ENCODE data around the gene ROGDI. TPM values are rescaled to one million over a fixed set of nuclear protein-coding genes. Genes with fewer than 3 reads are reported as not detected.

ROGDI gene
- total and polyA plus RNA-seq, 2 of the 13 experiments (the other 11 are each of a cell fraction or from before 2014, with no cell fraction given): 19.2 to 42.1 TPM

DNA sequence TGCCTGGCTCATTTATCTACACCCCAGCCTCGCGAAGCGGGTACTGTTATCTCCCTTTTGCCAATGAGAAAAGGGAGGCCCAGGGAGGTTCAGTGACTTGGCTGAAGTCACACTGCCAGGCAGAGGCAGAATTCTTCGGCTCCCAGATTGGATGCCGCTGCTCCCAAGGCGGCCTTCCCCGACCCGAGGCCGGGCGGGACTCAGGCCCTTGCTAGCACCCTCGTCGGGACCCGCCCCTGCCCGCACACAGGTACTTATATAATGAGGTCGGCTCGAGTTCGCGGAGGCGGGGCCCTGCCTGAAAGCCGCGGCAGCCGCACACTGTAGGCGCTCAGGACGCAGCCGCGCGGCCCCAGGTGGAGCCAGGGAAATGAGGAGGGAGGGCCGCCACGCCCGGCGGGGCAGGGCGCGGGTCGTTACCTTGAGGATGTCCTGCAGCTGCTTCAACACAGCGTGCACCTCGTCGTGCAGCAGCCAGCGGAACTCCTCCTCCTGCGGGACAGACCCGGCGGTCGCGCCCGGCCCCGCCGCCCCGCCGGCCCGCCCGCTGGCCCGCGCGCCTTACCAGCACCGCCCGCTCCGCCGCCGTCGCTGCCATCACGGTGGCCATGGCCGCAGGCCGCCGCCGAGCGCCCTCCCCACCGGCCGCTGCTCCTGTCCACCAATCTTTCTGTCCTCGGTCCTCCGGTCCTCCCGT lies at the start of gene ROGDI (continued):
- TF ChIP-seq, protein P1, sequence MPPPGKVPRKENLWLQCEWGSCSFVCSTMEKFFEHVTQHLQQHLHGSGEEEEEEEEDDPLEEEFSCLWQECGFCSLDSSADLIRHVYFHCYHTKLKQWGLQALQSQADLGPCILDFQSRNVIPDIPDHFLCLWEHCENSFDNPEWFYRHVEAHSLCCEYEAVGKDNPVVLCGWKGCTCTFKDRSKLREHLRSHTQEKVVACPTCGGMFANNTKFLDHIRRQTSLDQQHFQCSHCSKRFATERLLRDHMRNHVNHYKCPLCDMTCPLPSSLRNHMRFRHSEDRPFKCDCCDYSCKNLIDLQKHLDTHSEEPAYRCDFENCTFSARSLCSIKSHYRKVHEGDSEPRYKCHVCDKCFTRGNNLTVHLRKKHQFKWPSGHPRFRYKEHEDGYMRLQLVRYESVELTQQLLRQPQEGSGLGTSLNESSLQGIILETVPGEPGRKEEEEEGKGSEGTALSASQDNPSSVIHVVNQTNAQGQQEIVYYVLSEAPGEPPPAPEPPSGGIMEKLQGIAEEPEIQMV (CRISPR knock-in tag; IDR thresholded peaks at IDR 0.05; ENCODE audit: low read depth): no peak
- TF ChIP-seq ELF1 (CRISPR knock-in tag; IDR thresholded peaks at IDR 0.05) (no peak), ARID2 (CRISPR knock-in tag; IDR thresholded peaks at IDR 0.05; ENCODE audit: borderline replicate concordance) (no peak), HMG20A (CRISPR knock-in tag; IDR thresholded peaks at IDR 0.05; ENCODE audit: borderline replicate concordance) (no peak), HNRNPUL1 (IDR thresholded peaks at IDR 0.05; ENCODE audit: low read depth, low read length) (no peak), ZSCAN21 (CRISPR knock-in tag; IDR thresholded peaks at IDR 0.05; ENCODE audit: borderline replicate concordance) (no peak), SOX6 (IDR thresholded peaks at IDR 0.05) (no peak), SOX6 (CRISPR knock-in tag; IDR thresholded peaks at IDR 0.05) (no peak; the same call in 1 of the 2 replicates), PREB (CRISPR knock-in tag; IDR thresholded peaks at IDR 0.05) (no peak), SOX5 (CRISPR knock-in tag; IDR thresholded peaks at IDR 0.05; ENCODE audit: borderline replicate concordance) (no peak), ZNF33B (CRISPR knock-in tag; IDR thresholded peaks at IDR 0.05) (no peak; the same call in 1 of the 2 replicates), CHD4 (IDR thresholded peaks at IDR 0.05; ENCODE audit: borderline replicate concordance, low read length) (no peak), ZNF75D (CRISPR knock-in tag; IDR thresholded peaks at IDR 0.05; ENCODE audit: borderline replicate concordance) (no peak), MTA1 (CRISPR knock-in tag; IDR thresholded peaks at IDR 0.05; ENCODE audit: borderline replicate concordance) (no peak), ZNF768 (CRISPR knock-in tag; IDR thresholded peaks at IDR 0.05) (peak; percentile 69; the same call in 1 of the 2 replicates), CREB1 (IDR thresholded peaks at IDR 0.05) (no peak), CREB1 (CRISPR knock-in tag; IDR thresholded peaks at IDR 0.05) (no peak), ZNF282 (IDR thresholded peaks at IDR 0.05; ENCODE audit: partially characterized antibody) (no peak), MED8 (CRISPR knock-in tag; IDR thresholded peaks at IDR 0.05; ENCODE audit: insufficient replicate concordance) (no peak), ZKSCAN5 (CRISPR knock-in tag; IDR thresholded peaks at IDR 0.05) (no peak), REL (CRISPR knock-in tag; conservative IDR thresholded peaks at IDR 0.05) (no peak), AKAP8 (CRISPR knock-in tag; IDR thresholded peaks at IDR 0.05) (no peak), ZNF446 (CRISPR knock-in tag; IDR thresholded peaks at IDR 0.05) (no peak)
- TF ChIP-seq, protein P2, sequence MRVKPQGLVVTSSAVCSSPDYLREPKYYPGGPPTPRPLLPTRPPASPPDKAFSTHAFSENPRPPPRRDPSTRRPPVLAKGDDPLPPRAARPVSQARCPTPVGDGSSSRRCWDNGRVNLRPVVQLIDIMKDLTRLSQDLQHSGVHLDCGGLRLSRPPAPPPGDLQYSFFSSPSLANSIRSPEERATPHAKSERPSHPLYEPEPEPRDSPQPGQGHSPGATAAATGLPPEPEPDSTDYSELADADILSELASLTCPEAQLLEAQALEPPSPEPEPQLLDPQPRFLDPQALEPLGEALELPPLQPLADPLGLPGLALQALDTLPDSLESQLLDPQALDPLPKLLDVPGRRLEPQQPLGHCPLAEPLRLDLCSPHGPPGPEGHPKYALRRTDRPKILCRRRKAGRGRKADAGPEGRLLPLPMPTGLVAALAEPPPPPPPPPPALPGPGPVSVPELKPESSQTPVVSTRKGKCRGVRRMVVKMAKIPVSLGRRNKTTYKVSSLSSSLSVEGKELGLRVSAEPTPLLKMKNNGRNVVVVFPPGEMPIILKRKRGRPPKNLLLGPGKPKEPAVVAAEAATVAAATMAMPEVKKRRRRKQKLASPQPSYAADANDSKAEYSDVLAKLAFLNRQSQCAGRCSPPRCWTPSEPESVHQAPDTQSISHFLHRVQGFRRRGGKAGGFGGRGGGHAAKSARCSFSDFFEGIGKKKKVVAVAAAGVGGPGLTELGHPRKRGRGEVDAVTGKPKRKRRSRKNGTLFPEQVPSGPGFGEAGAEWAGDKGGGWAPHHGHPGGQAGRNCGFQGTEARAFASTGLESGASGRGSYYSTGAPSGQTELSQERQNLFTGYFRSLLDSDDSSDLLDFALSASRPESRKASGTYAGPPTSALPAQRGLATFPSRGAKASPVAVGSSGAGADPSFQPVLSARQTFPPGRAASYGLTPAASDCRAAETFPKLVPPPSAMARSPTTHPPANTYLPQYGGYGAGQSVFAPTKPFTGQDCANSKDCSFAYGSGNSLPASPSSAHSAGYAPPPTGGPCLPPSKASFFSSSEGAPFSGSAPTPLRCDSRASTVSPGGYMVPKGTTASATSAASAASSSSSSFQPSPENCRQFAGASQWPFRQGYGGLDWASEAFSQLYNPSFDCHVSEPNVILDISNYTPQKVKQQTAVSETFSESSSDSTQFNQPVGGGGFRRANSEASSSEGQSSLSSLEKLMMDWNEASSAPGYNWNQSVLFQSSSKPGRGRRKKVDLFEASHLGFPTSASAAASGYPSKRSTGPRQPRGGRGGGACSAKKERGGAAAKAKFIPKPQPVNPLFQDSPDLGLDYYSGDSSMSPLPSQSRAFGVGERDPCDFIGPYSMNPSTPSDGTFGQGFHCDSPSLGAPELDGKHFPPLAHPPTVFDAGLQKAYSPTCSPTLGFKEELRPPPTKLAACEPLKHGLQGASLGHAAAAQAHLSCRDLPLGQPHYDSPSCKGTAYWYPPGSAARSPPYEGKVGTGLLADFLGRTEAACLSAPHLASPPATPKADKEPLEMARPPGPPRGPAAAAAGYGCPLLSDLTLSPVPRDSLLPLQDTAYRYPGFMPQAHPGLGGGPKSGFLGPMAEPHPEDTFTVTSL (CRISPR knock-in tag; IDR thresholded peaks at IDR 0.05; ENCODE audit: borderline replicate concordance): 0 out of 2 replicates have a peak, but pooled peaks have one; percentile 18
